ENCODE results near the gene RERG. TPM values are rescaled to one million over a fixed set of nuclear protein-coding genes. Genes with fewer than 3 reads are reported as not detected.

RERG gene
- total and polyA plus RNA-seq, 2 donors (not counting 3 experiments of a cell fraction or from before 2014, with no cell fraction given) = not detected

- ChIA-PET CTCF (interaction anchor here (1.6 kb wide), 1 partner anchor 9 kb away, joined by 5 read pairs; no protein-coding TSS in a partner anchor), POLR2A (no interaction called here)
- dilution Hi-C loops (cut with MboI; ENCODE audit: extremely low pct_ligation_motif_present, low sequenced_read_pairs) (no loop called here), intact Hi-C loops (cut with micrococcal nuclease) (no loop called here)
- BruUV-seq (replicated peaks) = no TSS peak
- DNase-seq (ENCODE audit: low read depth, low spot score) (no peak), FAIRE-seq (no peak)
- H3K9ac ChIP-seq (replicated peaks; ENCODE audit: extremely low read depth, insufficient read depth, low read length) = no peak overlapping the region
- H3K4me3 ChIP-seq (replicated peaks in 1 of 3; ENCODE audit: insufficient read depth in 1 of 3, low read depth in 1 of 3, low read length in 3 of 3) = no peak overlapping the region
- H3K27me3 ChIP-seq (ENCODE audit: control insufficient read depth in 2 of 2, insufficient read depth in 2 of 2, low read length in 2 of 2) = no peaks in the 10 kb centered on the region
- no peaks in the 10 kb centered on the region for H4K20me1 ChIP-seq (replicated peaks; ENCODE audit: control insufficient read depth, extremely low read depth, insufficient read depth, low read length)
- no peak overlapping the region for H3K27ac ChIP-seq (ENCODE audit: insufficient read depth, low read depth, low read length)
- no peaks in the 10 kb centered on the region for H3K9me1 ChIP-seq (replicated peaks; ENCODE audit: control insufficient read depth, extremely low read depth, insufficient read depth, low read length)
- H3K4me2 ChIP-seq (ENCODE audit: insufficient read depth, low read length) = no peak overlapping the region
- TF ChIP-seq GATA2 (IDR thresholded peaks at IDR 0.05; ENCODE audit: insufficient read depth, insufficient read length, low read depth, low read length) (no peak), EZH2 (IDR thresholded peaks at IDR 0.05; ENCODE audit: borderline replicate concordance, low read depth, low read length, severe bottlenecking) (no peak), MYC (IDR thresholded peaks at IDR 0.05; ENCODE audit: low read depth, low read length) (no peak), POLR2AphosphoS5 (IDR thresholded peaks at IDR 0.05; ENCODE audit: insufficient read depth, low read depth, low read length) (no peak), JUN (IDR thresholded peaks at IDR 0.05; ENCODE audit: borderline replicate concordance, insufficient read depth, insufficient read length, low read depth) (no peak), FOS (IDR thresholded peaks at IDR 0.05; ENCODE audit: borderline replicate concordance, insufficient read depth, low read length) (no peak), MAX (IDR thresholded peaks at IDR 0.05; ENCODE audit: insufficient read depth, insufficient read length) (no peak), CTCF (IDR thresholded peaks at IDR 0.05; ENCODE audit: extremely low read depth in 1 of 2, insufficient read depth in 1 of 2, low read depth in 1 of 2, low read length in 2 of 2) (no peak), POLR2A (IDR thresholded peaks at IDR 0.05; ENCODE audit: low read depth, low read length) (no peak)
- no peaks in the 10 kb centered on the region for H3K4me1 ChIP-seq (ENCODE audit: control insufficient read depth, extremely low read depth, insufficient read depth, low read length)
- no peak overlapping the region for H2AFZ ChIP-seq (ENCODE audit: low read depth, low read length)
- H3K36me3 ChIP-seq (ENCODE audit: control insufficient read depth in 2 of 2, extremely low read depth in 1 of 2, insufficient read depth in 2 of 2, low read length in 2 of 2) = no peaks in the 10 kb centered on the region
- H3K79me2 ChIP-seq (ENCODE audit: control insufficient read depth, insufficient read depth, low read length) = no peaks in the 10 kb centered on the region
- H3K9me3 ChIP-seq (replicated peaks; ENCODE audit: control insufficient read depth, insufficient read depth, low read length) = no peaks in the 10 kb centered on the region
Observed at GRCh38 chr12:15130541-15130940, 90.7 kb downstream of the RERG start.
